Measurements from ENCODE around the gene NFKBIB.

DNA sequence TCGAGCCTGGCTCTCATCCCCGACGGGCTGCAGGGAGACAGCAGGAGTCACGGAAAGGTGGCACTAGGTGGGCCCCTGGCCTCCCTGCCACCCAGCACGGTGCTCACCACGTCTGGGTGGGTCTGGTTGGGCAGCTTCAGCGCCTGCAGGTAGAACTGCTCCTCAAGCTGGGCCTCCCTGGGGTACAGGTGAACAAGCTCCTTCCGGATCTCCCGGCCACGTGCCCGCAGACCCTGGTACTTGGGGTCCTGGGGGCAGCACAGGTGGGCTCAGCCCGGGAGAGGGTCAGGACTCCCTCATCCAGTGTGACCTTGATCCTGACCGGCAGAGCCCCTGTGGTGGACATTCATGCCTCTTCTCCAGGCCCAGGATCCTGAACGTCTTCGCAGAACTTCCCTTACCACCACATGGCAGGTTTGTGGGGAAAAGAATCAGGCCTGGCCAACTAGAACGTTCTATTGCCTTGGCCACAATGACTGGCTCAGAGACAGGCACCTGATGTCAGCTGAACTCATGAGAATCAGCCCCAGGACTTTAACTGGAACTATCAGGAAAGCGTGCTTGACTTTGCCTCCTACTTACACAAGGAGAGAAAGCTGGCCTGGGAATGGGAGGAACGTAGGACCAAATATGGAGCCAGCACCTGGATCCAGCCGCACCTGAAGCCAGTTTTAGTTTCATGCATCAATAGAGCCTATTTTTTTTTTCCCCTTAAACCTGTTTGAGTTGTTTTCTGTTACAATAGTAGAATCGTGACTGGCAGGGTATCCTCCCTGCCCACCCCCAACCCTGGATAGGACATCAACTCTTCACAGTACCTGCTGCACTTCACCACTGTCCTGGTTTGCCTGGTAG is 21.9 kb downstream of the NFKBIB start:
- TF ChIP-seq POLR2A (IDR thresholded peaks at IDR 0.05) (no peak), POLR2AphosphoS5 (IDR thresholded peaks at IDR 0.05) (no peak)
